AG04450 (cell line): Measurements from ENCODE around the gene BBLN. TPM values are rescaled to one million over a fixed set of nuclear protein-coding genes. Genes with fewer than 3 reads are reported as not detected.

ENCODE experiments used
- CTCF ChIA-PET: fragments of 300-600, 350-600 bp; formaldehyde crosslinking; extraction: SDS; loops from one replicate; lab custom pipeline; 2022; ENCODE audit warnings: antibody characterized with exemption, inconsistent platforms; lab: Charles Lee
- POLR2A ChIA-PET: fragments of 350-600 bp; formaldehyde crosslinking; extraction: SDS; loops from one replicate; lab custom pipeline; 2021; ENCODE audit warnings: antibody characterized with exemption, inconsistent platforms; lab: Yijun Ruan, JAX
- DNase-seq: peaks from one replicate; pipeline ENCODE4 v3.0.0-alpha.2; 2011; ENCODE audit warnings: low read depth, low spot score
- H3K27ac ChIP-seq: one replicate; pipeline ENCODE4 v1.5.1; 2012; ENCODE audit warnings: low read depth, low read length, control low read depth
- H3K27me3 ChIP-seq: one replicate; pipeline ENCODE4 v1.6.0; 2012; ENCODE audit warnings: low read length; ENCODE audit not compliant: control insufficient read depth, insufficient read depth
- H3K4me3 ChIP-seq: 2 replicates; pipeline ENCODE4 v1.5.1; 2011; ENCODE audit warnings: mild to moderate bottlenecking, low read depth, low read length, control low read depth
- H3K9me3 ChIP-seq: 2 replicates; pipeline ENCODE4 v1.5.1; 2012; ENCODE audit warnings: low read length; ENCODE audit not compliant: control insufficient read depth, insufficient read depth
- polyA plus RNA-seq: library from polyadenylated mRNA; depleted of rRNA; stranded (reverse); fragments of >200 nt; gene quantifications from 2 replicates; pipeline ENCODE4 v1.2.3, GENCODE V29; 2011
- TF ChIP-seq, protein P1 (sequence below): IDR thresholded peaks from 2 replicates; pipeline ENCODE4 v1.5.1; 2011; ENCODE audit warnings: low read depth, low read length, control low read depth, inconsistent platforms

BBLN gene
- polyA plus RNA-seq, 1 experiment = 48.1 TPM

DNA sequence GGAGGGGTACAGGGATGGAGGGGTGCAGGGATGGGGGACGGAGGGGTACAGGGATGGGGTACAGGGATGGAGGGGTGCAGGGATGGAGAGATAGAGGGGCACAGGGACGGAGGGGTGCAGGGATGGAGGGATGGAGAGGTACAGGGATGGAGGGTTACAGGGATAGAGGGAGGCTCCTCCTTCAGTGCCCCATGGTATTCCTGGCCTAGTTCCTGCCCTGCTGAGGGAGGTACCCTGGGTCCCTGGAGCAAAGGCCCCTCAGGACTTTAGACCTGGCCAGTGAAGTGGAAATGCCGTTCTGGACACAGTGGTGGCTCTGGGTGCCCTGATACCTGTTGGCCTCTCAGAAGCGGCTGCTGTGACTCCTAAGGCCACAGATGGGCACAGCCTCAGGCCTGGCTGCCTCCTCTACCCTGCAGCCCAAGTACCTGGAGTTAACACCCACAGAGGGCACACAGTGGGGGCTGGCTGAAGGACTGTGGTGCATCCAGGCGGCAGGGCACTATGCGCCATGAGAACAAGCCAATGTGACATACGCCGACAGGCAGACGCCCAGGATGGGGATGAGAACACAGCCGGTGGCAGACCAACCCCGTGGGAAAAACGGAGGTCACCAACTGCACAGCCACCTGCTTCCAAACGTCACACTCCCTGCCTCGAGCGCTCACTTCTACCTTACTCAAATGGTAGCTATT, 40.9 kb upstream of the BBLN start:
- H3K4me3 ChIP-seq = no peak overlapping the region
- DNase-seq = no peak
- CTCF ChIA-PET = interaction anchor here (0.8 to 1.5 kb wide), 2 partner anchors 176 to 189 kb away, joined by 3 to 15 read pairs; partner anchors contain the start of gene PIP5KL1
- TF ChIP-seq, protein P1, sequence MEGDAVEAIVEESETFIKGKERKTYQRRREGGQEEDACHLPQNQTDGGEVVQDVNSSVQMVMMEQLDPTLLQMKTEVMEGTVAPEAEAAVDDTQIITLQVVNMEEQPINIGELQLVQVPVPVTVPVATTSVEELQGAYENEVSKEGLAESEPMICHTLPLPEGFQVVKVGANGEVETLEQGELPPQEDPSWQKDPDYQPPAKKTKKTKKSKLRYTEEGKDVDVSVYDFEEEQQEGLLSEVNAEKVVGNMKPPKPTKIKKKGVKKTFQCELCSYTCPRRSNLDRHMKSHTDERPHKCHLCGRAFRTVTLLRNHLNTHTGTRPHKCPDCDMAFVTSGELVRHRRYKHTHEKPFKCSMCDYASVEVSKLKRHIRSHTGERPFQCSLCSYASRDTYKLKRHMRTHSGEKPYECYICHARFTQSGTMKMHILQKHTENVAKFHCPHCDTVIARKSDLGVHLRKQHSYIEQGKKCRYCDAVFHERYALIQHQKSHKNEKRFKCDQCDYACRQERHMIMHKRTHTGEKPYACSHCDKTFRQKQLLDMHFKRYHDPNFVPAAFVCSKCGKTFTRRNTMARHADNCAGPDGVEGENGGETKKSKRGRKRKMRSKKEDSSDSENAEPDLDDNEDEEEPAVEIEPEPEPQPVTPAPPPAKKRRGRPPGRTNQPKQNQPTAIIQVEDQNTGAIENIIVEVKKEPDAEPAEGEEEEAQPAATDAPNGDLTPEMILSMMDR = no peak
- no peaks in the 10 kb centered on the region for H3K27me3 ChIP-seq
- no peaks in the 10 kb centered on the region; the same call in 1 of the 2 replicates for H3K9me3 ChIP-seq
- no peak overlapping the region for H3K27ac ChIP-seq
- POLR2A ChIA-PET = interaction anchor here (0.7 to 1.1 kb wide), 2 partner anchors 9 to 12 kb away, joined by 3 to 6 read pairs; no protein-coding TSS in a partner anchor

DNA sequence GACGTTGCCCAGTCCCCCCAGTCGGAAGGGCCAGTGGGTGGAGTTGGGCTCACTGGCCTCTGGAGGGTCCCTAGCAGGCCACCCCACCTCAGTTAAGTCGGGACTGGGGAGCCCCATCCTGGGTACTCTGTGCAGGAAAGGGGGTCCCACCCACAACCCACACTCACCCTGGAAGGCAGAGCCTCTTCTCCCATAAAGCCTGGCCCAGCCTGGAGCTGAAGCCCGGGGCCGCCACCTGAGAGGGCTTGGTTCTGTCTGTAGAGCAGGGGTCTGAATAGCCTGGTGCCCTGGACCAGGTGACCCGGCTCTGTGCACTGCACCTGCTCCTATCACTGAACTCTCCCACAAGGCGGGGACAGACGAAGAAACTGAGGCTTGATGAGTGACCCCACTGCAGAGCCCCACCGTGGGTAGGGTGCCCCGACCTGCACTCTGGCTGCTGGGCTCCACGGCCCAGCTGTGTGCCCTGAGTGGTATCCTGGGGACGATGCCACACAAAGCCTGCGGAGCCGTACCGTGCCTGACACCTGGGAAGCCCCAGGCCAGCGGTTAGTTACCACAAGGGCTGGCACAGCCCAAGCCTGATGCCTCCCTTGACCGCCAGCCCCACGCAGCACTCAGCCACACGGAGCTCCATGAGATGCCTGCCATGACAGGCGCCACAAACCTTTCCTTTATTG, 39.9 kb upstream of the BBLN start:
- H3K27ac ChIP-seq = no peak overlapping the region
- TF ChIP-seq, protein P1 = no peak
- POLR2A ChIA-PET = interaction anchor here (0.7 to 1.1 kb wide), 2 partner anchors 8 to 13 kb away, joined by 3 to 6 read pairs; no protein-coding TSS in a partner anchor

DNA sequence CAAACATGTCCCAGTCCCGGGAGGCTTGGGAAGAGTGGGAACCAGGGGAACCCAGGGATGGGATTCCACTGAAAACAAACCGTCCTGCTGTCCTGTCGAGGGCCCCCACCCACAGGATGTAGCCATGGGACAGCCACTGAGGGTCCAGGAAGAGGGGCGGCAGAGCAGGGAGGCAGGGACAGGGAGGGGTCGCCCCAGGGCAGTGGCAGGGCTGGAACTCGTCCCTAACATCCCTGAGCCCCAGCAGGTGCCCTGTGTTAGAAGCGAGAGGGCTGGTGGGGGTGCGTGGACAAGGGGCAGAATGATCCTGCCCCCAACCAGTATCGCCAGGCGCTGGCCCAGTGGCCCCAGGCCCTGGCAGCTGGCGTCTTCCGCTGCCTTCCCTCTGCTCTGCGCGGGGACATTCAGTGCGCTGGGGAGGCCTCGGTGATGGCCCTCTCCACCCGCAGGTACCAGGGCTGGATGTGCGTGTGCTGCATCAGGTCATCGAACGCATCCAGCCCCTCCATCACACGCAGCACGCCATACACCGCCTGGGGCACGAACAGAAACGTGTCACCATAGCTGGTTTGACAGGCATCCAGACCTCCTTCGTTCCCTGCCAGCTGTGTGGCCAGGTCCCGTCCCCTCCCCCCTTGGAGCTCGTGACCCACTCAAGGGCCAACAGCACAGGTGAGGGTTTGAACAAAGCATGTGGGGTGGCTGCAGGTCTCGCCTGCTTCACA, 39.2 kb upstream of the BBLN start:
- CTCF ChIA-PET = interaction anchor here (0.7 to 1.5 kb wide), 2 partner anchors 13 to 178 kb away, joined by 4 to 15 read pairs; no protein-coding TSS in a partner anchor
- Histone ChIP-seq H3K4me3 (no peak overlapping the region), H3K27me3 (no peaks in the 10 kb centered on the region), H3K9me3 (no peaks in the 10 kb centered on the region), H3K27ac (no peak overlapping the region)
- DNase-seq = no peak
- POLR2A ChIA-PET = no interaction called here
- TF ChIP-seq, protein P1 = no peak

More for the DNA sequence above, 39.9 kb upstream of the BBLN start:
- no peaks in the 10 kb centered on the region for H3K9me3 ChIP-seq
- CTCF ChIA-PET = interaction anchor here (0.8 to 1.5 kb wide), 2 partner anchors 177 to 190 kb away, joined by 3 to 15 read pairs; partner anchors contain the start of gene PIP5KL1
- H3K4me3 ChIP-seq = no peak overlapping the region
- no peaks in the 10 kb centered on the region for H3K27me3 ChIP-seq
- no peak for DNase-seq

DNA sequence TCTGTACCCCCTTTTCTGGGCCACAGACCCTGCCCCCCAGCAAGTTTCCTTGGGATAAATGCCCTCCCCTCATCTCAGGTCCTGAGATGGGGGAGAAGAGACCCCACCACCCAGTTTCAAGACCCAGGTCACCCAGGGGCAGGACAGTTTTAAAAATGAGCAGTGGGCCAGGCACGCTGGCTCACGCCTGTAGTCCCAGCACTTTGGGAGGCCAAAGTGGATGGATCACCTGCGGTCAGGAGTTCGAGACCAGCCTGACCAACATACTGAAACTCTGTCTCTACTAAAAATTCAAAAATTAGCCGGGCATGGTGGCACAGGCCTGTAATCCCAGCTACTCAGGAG, 38.6 kb upstream of the BBLN start:
- H3K4me3 ChIP-seq = no peak overlapping the region
- no peaks in the 10 kb centered on the region for H3K27me3 ChIP-seq
- no peak overlapping the region for H3K27ac ChIP-seq
- TF ChIP-seq, protein P1 = no peak
- POLR2A ChIA-PET = no interaction called here
- no peaks in the 10 kb centered on the region for H3K9me3 ChIP-seq
- CTCF ChIA-PET = interaction anchor here (0.7 kb wide), 1 partner anchor 13 kb away, joined by 4 read pairs; no protein-coding TSS in a partner anchor
- no peak for DNase-seq
